Skeletal muscle satellite cell (primary cell): ENCODE measurements around the gene PSMA4. TPM values are rescaled to one million over a fixed set of nuclear protein-coding genes. Genes with fewer than 3 reads are reported as not detected.

Experiments
- H3K27me3 ChIP-seq: 2 replicates; pipeline ENCODE4 v1.7.0; 2013; ENCODE audit warnings: low read length; ENCODE audit not compliant: control insufficient read depth, insufficient read depth
- H3K36me3 ChIP-seq: 2 replicates; pipeline ENCODE4 v1.7.0; 2013; ENCODE audit warnings: mild to moderate bottlenecking, control low read depth, low read length; ENCODE audit not compliant: insufficient read depth
- H3K4me1 ChIP-seq: 2 replicates; pipeline ENCODE4 v1.7.0; 2013; ENCODE audit warnings: low read length; ENCODE audit not compliant: control insufficient read depth, insufficient read depth
- H3K4me2 ChIP-seq: 2 replicates; pipeline ENCODE4 v1.7.0; 2013; ENCODE audit warnings: mild to moderate bottlenecking, low read length
- H3K4me3 ChIP-seq: 2 replicates; pipeline ENCODE4 v1.7.0; 2013; ENCODE audit warnings: low read length
- H3K9ac ChIP-seq: 2 replicates; pipeline ENCODE4 v1.7.0; 2013; ENCODE audit warnings: mild to moderate bottlenecking, low read depth, low read length, moderate library complexity
- H3K9me3 ChIP-seq: replicated peaks from 2 replicates; pipeline ENCODE4 v1.7.0; 2013; ENCODE audit warnings: mild to moderate bottlenecking, control low read depth, low read length
- small RNA-seq: library from RNA; depleted of rRNA; stranded (forward); fragments of <200 nt; gene quantifications from one replicate; pipeline ENCODE3, GENCODE V24; 2012

PSMA4 gene

DNA sequence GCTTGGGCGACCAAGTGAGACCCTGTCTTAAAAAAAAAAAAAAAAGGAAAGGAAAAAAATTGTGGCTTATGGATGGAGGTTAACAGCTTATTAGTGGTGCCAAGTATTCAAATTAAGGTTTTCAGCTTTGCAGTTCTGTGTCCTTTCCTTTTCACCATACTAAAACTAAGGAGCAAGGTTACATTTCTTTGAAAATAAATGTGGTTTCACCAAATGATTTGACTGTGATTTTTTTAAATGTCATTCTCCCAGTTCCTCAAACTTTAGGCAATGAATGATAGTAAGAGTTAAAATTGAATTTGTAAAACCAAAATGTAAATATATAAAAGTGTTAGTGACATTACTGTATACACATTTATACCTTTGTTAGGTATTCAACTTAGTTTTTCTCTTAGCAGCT, 34.7 kb downstream of the PSMA4 start:
- Histone ChIP-seq H3K9ac (no peak overlapping the region), H3K9me3 (no peaks in the 10 kb centered on the region), H3K4me1 (no peaks in the 10 kb centered on the region), H3K27me3 (no peaks in the 10 kb centered on the region), H3K4me2 (no peak overlapping the region), H3K4me3 (no peak overlapping the region), H3K36me3 (no peaks in the 10 kb centered on the region)

DNA sequence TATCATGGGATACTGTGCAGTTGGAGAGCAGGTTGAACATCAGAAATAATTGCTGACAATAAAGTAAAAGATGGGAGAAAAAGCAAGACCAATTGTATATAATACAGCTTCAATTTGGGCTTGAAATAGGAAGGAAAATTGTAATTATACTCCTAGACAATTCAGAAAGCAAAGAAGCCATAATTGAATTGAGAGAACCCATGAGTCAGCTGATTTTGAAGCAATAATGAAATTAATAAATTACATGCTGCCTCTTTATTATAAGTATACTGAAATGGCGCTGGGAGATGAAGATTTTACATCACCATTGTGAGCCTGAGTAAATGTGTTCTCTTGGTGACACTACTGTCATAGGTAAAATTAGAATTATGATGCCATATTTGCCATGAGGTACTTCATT, 57.3 kb downstream of the PSMA4 start:
- no peaks in the 10 kb centered on the region for H3K36me3 ChIP-seq
- H3K4me1 ChIP-seq, result no peaks in the 10 kb centered on the region
- H3K4me3 ChIP-seq, result no peak overlapping the region
- H3K27me3 ChIP-seq, result no peaks in the 10 kb centered on the region
- H3K4me2 ChIP-seq, result no peak overlapping the region
- no peak overlapping the region for H3K9ac ChIP-seq
- no peaks in the 10 kb centered on the region for H3K9me3 ChIP-seq

DNA sequence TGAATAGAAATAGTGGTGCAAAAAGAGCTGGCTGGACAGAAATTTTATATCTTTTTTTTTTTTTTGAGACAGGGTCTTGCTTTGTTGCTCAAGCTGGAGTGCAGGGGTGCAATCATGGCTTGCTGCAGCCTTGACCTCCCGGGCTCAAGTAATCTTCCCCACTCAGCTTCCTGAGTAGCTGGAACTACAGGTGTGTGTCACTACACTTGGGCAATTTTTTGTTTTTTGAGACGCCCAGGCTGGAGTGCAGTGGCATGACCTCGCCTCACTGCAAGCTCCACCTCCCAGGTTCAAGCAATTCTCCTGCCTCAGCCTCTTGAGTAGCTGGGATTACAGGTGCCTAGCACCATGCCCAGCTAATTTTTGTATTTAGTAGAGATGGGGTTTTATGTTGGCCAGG, 58.1 kb downstream of the PSMA4 start:
- Histone ChIP-seq H3K4me1 (no peaks in the 10 kb centered on the region), H3K4me3 (no peak overlapping the region), H3K9ac (no peak overlapping the region), H3K9me3 (no peaks in the 10 kb centered on the region), H3K4me2 (no peak overlapping the region), H3K36me3 (no peaks in the 10 kb centered on the region), H3K27me3 (no peaks in the 10 kb centered on the region)

DNA sequence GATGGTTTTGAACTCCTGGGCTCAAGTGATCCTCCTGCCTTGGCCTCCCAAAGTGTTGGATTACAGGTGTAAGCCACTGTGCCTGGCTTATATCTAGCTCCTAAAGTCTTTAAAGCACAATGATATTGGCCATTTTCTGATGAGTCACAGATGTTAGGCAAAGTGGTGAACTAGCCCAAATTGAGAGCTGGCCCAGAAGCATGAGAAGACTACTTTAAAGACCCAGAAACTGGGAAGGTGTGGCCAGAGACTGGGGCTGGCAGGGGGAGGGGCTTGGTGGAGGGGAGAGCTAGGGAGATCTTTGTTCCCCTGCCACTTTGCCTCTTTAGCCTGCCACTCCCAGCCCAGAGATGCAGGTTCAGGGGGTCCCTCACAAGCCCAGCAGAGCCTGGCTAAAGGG, 58.9 kb downstream of the PSMA4 start:
- no peaks in the 10 kb centered on the region for H3K27me3 ChIP-seq
- H3K9me3 ChIP-seq, result no peaks in the 10 kb centered on the region
- H3K4me3 ChIP-seq, result no peak overlapping the region

More for the DNA sequence above, 58.9 kb downstream of the PSMA4 start:
- Histone ChIP-seq H3K36me3 (no peaks in the 10 kb centered on the region), H3K4me1 (no peaks in the 10 kb centered on the region), H3K4me2 (no peak overlapping the region), H3K9ac (no peak overlapping the region)

Small RNA genes lying within 50 kb of the gene (small RNA-seq; reads per million reads assigned to genes)
- gene AC067863.2, result not detected
